T-helper 2 cell (primary cell): Measurements from ENCODE around the gene HSD11B2.

ENCODE experiments used
- DNase-seq, 5 experiments: peaks; one replicate each; pipeline versions ENCODE4 v3.0.0 to v3.0.0-alpha.2; 2012 to 2022

Gene HSD11B2

DNA sequence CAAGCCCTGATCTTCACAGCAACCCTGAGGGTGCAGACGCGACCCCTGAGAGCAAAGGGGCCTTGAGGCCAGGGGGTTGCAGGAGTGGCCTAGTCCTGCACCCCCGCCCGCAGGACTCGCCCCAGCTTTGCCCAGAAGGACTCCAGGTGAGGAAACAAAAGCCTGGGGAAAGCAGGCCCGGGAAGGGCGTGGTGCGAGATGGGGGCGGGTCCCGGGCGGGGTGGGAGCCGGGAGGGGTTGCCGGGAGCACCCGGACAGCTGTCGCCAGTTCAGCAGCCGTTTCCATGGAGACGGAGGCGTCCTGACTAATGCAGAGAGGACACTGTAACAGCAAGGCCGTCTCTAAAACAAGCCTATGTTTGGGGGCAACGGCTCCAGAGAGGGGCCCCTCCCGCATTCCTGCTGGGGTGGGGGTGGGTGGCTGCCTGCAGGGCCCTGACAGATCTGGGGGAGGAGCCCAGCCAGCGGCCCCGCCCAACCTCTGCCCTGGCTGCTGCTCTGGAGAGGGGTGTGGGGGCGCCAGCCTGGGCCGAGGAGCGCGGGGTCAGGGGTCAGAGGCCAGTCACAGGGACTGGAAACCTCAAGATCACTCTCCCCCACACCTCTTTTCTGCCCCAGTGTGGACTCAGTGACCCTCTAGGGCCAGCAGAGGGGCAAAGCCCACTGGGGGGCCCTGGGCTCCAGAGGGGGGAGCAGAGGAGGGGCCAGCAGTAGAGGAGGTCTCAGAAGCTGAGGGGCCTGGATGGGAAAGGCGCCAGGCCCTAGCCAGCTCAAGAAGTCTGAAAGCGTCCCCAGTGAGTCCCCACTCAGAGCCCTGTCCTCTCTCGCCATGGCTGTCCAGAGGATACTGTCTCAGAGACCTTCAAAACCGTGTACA is 34.5 kb upstream of the HSD11B2 start:
- no peak for DNase-seq

GRCh38 chr16:67397036-67397801 is 33.7 kb upstream of the HSD11B2 start:
- no peak for DNase-seq

DNA sequence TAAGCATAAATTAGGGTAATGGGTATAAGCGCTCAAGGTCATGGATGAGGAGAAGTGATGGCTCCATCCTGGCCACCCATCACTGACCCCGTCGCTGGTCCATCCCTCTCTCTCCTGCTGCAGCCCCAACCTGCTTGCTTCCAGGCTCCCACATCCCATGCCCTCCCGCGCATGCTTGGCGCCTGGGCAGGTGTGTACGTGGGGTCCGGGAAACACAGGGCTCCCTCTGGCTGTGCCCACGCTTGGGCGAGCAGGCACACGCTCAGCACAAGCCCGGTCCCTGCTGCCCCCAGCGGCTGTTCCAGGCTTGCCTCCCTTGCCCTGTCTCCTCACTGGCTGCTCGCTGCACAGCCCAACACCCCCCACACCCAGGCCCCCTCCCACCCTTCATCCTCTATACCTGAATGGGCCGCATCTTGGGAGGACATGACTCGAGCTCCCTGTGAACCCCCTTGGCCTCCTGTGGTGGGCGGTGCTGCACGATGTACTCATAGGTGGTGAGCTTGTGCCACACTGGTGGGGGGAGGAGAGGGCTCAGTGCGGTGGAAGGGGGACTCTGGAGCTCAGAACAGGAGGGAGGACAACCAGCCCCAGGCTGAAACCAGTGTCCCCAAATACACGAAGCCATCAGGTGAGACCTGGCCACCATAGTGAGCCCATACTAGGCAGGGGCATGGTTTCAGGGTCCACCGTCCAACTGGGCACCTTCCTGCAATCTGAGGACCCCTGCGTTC is 32.9 kb upstream of the HSD11B2 start:
- DNase-seq: no peak

GRCh38 chr16:67398546-67399217 is 32.2 kb upstream of the HSD11B2 start:
- DNase-seq: no peak

DNA sequence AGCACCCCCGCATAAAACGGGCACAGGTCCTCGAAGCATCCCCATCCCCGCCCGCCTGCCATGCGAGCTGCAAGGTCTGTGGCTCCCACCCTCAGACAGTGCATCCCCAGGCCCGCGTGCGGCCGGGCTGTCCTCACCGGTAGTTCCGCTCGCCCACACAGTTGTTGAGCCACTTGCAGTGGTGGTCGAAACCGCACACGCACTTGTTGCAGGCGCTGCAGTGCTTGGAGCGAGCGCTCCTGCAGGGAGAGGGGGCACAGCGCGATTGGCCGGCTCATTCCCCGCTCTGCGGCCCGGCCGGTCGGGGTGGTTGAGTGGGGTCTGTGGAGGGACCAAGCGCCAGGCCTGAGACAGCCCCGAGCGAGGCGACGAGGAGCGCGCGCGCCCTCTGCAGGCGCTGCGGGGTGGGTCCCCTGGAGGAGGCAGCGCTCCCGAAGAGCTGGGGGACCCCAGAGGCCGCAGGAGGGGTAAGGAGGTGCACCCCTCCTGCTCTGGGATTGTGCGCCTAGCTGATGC is 31.6 kb upstream of the HSD11B2 start:
- DNase-seq: peak in 2 of 5 experiments; percentile 36 to 42

GRCh38 chr16:67399749-67400704 is 30.9 kb upstream of the HSD11B2 start:
- DNase-seq: no peak

DNA sequence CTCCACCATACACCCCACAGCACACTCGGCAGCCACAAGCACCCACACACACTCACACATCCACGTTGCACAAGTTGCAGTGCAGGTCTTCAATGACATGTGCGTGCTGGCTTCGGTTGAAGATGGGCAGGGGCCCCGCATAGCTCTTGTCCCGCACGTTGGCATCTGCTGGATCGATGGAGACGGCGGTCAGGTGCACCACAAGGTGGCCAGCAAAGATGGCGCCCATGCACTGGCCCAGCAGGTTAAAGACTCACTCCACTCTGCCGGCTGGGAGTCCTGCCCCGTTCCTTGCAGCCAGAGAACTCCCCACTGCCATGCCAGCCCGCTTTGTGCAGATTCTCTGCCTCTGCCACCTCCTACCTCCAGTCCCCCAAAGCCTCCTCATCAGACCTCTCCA is 30.0 kb upstream of the HSD11B2 start:
- no peak for DNase-seq

GRCh38 chr16:67403976-67404555 is 26.9 kb upstream of the HSD11B2 start:
- DNase-seq: no peak

DNA sequence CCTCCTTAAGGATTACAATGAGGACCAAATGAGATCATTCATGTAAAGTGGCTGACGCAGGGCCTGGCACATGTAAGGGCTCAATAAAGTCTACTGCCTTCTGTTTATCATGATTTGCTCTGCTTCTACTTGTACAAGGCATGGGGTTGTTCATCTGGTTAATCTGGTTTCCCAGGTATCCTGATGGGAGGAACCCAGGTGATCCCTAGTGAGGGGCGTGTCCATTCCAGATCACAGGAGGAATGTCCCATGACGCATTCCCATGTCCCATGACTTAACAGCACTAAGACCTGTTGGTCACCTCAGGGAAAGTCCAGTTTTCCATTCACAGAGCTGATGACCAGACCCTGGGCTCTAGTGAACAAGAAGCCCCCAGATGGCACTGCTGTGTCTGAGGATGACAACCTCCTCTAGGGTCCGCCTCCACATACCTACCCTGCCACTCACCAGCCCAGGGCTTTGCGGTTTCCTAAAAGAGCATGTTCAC is 26.1 kb upstream of the HSD11B2 start:
- DNase-seq: no peak

DNA sequence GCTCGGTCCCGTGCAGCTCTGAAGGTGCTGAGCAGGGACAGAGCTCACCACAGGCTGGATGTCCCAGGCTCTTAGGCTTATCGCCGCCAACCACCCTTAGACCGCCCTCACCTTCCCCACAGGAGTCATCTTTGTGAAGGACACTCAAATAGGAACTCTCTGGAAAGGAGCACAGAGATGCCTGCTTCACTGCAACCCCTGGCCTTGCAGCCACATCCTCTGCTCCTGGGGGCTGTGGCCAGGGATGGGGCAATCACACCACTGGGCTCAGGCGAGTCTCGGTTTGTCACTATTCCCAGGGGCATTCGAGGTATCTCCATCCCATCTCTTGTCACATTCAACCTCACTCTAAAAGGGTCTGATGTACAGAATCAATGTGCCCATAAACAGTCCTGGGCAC is 25.6 kb upstream of the HSD11B2 start:
- DNase-seq: no peak

GRCh38 chr16:67406111-67406971 is 24.6 kb upstream of the HSD11B2 start:
- no peak for DNase-seq

- DNase-seq: no peak
Observed at GRCh38 chr16:67407176-67407787, 23.6 kb upstream of the HSD11B2 start.

- DNase-seq: no peak
Observed at GRCh38 chr16:67407788-67408452, 23.0 kb upstream of the HSD11B2 start.

GRCh38 chr16:67409631-67410030 is 21.3 kb upstream of the HSD11B2 start:
- no peak for DNase-seq

GRCh38 chr16:67411339-67411738 is 19.6 kb upstream of the HSD11B2 start:
- DNase-seq: no peak

GRCh38 chr16:67412294-67412693 is 18.6 kb upstream of the HSD11B2 start:
- DNase-seq: no peak

- no peak for DNase-seq
Observed at GRCh38 chr16:67413978-67414911, 16.7 kb upstream of the HSD11B2 start.
